NCI-H1092 treated with DMSO at 0.1 percent for 48 hours (cell line): ENCODE results near the gene COL4A1.

Source experiments
- DNase-seq: peaks from one replicate; lab custom pipeline; 2025; lab: John Stamatoyannopoulos, UW

The COL4A1 gene

GRCh38 chr13:110273254-110273653 is 33.7 kb downstream of the COL4A1 start:
- no peak for DNase-seq

- no peak for DNase-seq
These were observed 34.3 kb downstream of the COL4A1 start for GRCh38 chr13:110272651-110273050.

- DNase-seq: no peak
These were observed 34.7 kb downstream of the COL4A1 start for GRCh38 chr13:110272227-110272626.

GRCh38 chr13:110271313-110271712 is 35.6 kb downstream of the COL4A1 start:
- DNase-seq: no peak

- DNase-seq: no peak
These were observed 36.5 kb downstream of the COL4A1 start for GRCh38 chr13:110270507-110270906.

GRCh38 chr13:110269509-110270185 is 37.3 kb downstream of the COL4A1 start:
- DNase-seq: no peak

- no peak for DNase-seq
These were observed 38.3 kb downstream of the COL4A1 start for GRCh38 chr13:110268576-110269185.

- DNase-seq: no peak
These were observed 38.9 kb downstream of the COL4A1 start for GRCh38 chr13:110268061-110268460.

GRCh38 chr13:110266983-110267382 is 40.0 kb downstream of the COL4A1 start:
- DNase-seq: no peak

- DNase-seq: no peak
These were observed 40.5 kb downstream of the COL4A1 start for GRCh38 chr13:110266431-110266809.

- DNase-seq: no peak
These were observed 41.1 kb downstream of the COL4A1 start for GRCh38 chr13:110265682-110266430.

GRCh38 chr13:110265341-110265681 is 41.6 kb downstream of the COL4A1 start:
- no peak for DNase-seq

- no peak for DNase-seq
These were observed 42.2 kb downstream of the COL4A1 start for GRCh38 chr13:110264685-110265275.

GRCh38 chr13:110263888-110264287 is 43.1 kb downstream of the COL4A1 start:
- DNase-seq: no peak

- no peak for DNase-seq
These were observed 43.6 kb downstream of the COL4A1 start for GRCh38 chr13:110263404-110263803.

- no peak for DNase-seq
These were observed 44.3 kb downstream of the COL4A1 start for GRCh38 chr13:110262508-110263291.

GRCh38 chr13:110262082-110262436 is 44.9 kb downstream of the COL4A1 start:
- DNase-seq: no peak

- no peak for DNase-seq
These were observed 45.5 kb downstream of the COL4A1 start for GRCh38 chr13:110261166-110262081.

GRCh38 chr13:110259651-110260050 is 47.3 kb downstream of the COL4A1 start:
- no peak for DNase-seq

- DNase-seq: no peak
These were observed 47.9 kb downstream of the COL4A1 start for GRCh38 chr13:110258876-110259631.
